Measurements from ENCODE around the gene MB.

Gene MB

DNA sequence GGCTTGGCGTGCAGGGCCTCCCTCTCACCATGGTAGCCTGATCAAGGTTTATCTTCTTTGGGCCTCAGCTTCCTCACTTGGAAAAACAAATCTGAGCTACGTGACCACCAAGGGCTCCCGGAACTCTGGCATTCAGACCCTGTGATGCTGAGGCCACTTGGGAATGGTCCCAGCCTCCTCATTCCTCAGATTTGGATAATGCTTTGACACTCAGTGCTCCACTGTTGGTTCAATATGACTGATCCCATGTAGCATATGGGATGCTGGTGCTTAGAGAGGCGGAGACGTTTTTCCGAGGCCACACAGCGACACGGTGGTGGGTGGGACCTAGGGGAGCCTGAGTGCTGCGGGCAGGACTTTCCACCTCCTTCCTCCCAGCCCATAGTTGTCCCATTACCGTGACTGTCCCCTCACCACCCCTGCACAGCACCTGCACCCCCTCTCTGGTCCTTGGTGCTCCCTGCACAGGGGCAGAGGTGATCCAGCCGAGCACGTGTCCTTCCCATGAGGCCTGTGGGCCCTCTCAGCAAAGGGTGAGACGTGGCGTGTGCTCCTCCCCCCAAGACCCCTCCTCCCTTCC, 23.1 kb downstream of the MB start:
- no peak for DNase-seq (ENCODE audit: low read depth)

DNA sequence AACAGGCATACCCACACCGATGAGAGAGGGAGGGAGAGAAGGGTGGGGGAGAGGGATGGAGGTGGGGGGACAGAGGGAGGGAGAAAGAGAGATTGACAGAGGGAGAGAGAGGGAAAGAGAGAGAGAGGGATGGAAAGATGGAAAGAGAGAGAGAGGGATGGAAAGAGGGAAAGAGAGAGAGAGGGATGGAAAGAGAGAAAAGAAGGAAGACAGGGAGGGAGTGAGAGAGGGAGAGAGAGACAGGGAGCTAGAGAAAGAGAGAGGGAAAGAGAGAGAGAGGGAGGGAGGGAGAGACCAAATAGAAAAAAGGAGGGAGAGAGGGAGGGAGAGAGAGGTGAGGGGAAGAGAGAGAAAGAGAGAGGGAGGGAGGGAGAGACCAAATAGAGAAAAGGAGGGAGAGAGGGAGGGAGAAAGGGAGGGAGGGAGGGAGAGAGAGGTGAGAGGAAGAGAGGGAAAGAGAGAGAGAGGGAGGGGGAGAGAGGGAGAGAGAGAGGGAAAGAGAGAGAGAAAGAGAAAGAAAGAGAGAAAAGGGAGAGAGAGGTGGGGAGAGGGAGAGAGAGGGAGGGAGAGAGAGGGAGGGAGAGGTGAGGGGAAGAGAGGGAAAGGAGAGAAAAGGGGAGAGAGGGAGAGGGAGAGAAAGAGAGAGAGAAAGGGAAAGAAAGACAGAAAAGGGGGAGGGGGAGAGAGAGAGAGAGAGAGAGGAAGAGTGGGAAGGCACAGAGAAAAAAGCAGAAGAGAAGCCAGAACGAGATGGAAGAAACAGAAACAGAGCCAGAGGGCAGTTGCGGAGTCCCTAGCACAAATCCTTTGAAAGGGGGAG, 23.8 kb downstream of the MB start:
- DNase-seq (ENCODE audit: low read depth), result no peak

- no peak for DNase-seq (ENCODE audit: low read depth)
These were observed 24.6 kb downstream of the MB start for GRCh38 chr22:35592418-35592967.

- no peak for DNase-seq (ENCODE audit: low read depth)
These were observed 25.3 kb downstream of the MB start for GRCh38 chr22:35591714-35592417.

DNA sequence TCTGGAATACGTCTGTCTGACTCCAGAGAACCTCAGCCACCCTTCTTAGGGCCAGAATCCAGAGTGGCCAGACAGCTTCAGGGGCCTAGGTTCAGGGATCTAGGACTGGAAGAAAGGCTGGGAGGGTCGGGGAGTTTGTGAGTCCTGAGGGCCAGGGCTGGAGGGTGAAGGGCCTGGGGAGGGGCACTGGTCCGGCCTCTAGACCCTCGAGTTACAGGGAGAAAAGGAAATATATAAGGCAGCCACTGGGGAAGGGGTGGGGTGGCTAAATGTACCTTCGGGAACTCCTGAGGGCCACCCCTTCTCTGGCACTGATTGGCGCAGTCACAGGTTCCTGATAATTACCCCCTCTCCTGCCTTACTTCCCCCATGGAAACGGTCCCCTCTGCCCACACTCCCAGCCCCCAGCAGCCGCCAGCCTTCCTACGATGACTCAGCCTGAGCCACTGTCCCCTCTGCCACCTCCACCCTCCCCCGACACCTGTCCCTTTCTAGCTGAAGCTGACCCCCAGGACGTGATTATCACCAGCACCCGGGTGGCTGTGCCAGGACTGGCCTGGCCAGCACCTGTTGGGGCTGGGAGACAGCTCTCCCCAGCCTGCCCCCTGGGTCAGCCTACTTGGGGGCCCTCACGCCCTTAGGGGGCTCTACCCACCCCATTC, 26.4 kb downstream of the MB start:
- no peak for DNase-seq (ENCODE audit: low read depth)

- no peak for DNase-seq (ENCODE audit: low read depth)
These were observed 27.4 kb downstream of the MB start for GRCh38 chr22:35589756-35590093.

- DNase-seq (ENCODE audit: low read depth), result peak; percentile 89
These were observed 27.9 kb downstream of the MB start for GRCh38 chr22:35589071-35589755.

- no peak for DNase-seq (ENCODE audit: low read depth)
These were observed 29.2 kb downstream of the MB start for GRCh38 chr22:35587896-35588295.

GRCh38 chr22:35587447-35587870, 29.7 kb downstream of the MB start:
- DNase-seq (ENCODE audit: low read depth), result no peak

DNA sequence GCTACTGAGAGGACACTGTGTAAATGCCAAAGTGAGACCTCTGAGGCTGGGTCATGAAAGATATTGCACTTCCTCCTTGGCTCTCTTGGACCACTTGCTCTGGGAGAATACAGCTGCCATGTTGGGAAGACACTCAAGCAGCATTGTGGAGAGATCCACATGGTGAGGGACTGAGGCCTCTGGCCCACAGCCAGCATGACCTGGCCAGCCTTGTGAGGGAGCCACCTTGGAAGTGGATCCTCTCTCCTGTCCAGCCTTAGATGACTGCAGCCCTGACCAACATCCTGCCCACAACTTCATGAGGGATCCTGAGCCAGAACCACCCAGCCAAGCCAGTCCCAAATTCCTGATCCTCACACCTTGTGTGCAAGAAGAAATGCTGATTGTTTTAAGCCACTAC, 30.4 kb downstream of the MB start:
- DNase-seq (ENCODE audit: low read depth), result no peak

- DNase-seq (ENCODE audit: low read depth), result peak; percentile 55
These were observed 34.1 kb downstream of the MB start for GRCh38 chr22:35582861-35583670.

- DNase-seq (ENCODE audit: low read depth), result peak; percentile 42
These were observed 34.8 kb downstream of the MB start for GRCh38 chr22:35582218-35582860.

- no peak for DNase-seq (ENCODE audit: low read depth)
These were observed 36.1 kb downstream of the MB start for GRCh38 chr22:35581023-35581413.

DNA sequence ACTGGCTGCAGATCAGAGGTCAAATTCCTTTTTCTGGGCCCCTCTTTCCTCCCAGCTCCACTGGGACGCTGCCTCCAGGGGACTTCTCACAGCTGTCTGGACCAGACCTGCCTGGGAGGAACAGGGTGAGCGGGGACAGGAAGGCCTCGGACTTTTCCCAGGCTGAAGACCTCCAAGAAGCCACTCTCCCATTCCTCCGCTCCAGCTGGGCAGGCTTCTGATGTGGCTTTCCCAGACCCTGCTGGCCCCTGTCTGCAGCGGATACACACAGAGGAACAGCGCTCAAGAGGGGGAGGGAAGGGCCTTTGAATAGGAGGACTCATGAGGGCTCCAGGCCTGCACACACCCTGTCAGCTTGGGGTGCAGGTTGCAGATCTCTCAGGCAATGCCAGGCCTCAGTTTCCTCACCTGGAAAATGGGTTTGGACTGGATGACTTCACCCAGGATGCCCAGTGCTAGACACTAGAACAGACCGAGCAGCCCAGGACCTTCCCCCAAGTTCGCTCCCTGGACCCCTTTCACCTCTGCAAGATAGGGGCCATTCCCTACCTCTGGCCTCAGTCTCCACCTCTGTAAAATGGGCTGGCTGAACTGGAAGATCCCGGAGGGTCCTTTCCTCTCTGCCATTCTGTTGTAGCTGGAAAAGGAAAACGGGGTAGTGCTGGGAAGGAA, 36.6 kb downstream of the MB start:
- no peak for DNase-seq (ENCODE audit: low read depth)

- no peak for DNase-seq (ENCODE audit: low read depth)
These were observed 38.1 kb downstream of the MB start for GRCh38 chr22:35578836-35579575.

DNA sequence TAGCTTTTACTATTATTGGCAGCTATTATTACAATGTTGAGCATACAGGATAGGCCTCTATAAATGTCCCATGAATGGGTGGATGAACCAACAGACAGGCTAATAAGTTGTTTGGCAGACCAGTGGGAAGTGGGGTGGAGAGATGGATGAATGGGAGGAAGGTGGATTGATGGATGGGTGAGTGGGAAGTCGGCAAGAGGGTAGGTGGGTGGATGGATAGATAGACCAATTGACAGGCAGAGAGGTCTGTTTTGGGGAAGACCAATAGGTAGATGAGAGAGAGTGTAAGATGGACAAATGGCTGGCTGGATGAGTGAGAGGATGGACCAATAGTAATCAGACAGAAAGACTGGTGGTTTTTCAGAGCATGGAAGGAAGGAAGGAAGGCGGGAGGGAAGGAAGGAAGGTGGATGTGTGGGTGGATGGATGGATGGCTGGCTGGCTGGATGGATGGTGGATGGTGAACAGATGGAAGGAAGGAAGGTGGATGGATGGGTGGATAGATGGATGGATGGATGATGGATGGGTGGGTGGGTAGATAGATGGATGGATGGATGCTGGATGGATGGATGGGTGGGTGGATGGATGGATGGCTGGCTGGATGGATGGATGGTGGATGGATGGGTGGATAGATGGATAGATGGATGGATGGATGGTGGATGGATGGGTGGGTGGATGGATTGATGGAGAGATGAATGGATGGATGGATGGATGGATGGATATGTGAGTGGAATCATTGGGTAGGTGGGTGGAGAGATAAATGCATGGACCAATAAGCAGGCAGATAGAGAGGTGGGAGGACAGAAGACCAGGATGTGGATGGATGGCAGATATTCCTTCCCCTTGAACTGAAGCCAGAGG, 39.1 kb downstream of the MB start:
- no peak for DNase-seq (ENCODE audit: low read depth)

GRCh38 chr22:35576671-35577070, 40.5 kb downstream of the MB start:
- no peak for DNase-seq (ENCODE audit: low read depth)

DNA sequence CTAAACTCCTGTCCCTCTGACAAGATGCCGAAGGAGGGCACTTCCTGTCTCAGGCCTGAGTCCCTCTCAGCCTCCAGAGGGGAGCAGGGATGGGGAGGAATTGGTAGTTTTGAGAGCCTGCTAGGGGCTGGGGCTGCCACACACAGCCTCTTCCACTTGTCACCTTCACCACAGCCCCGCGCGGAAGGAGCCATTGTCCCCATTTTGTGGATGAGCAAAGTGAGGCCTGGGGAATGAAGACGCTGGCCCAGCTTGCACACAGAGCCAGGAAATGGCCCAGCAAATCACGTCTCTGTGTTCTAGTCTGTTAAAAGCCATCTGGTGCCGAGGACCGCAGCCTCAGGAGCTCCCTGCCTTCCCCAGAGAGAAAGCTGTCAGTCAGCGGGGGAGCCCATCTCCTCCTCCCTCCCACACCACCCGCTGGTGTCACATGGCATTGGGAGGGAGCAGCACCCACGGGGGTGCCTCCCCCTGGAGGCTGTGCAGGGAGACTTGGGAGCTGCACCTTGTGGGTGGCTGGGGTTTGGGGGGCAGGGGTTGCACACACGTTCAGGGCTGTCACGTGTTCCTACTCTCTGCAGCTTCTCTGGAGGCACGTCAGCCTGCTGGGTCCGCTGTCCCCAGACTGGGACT, 41.9 kb downstream of the MB start:
- DNase-seq (ENCODE audit: low read depth), result no peak
